ENCODE measurements around the gene HLA-B. TPM values are rescaled to one million over a fixed set of nuclear protein-coding genes. Genes with fewer than 3 reads are reported as not detected.

HLA-B gene
- total RNA-seq, 1 experiment from 2014 or later: 68.6 TPM

DNA sequence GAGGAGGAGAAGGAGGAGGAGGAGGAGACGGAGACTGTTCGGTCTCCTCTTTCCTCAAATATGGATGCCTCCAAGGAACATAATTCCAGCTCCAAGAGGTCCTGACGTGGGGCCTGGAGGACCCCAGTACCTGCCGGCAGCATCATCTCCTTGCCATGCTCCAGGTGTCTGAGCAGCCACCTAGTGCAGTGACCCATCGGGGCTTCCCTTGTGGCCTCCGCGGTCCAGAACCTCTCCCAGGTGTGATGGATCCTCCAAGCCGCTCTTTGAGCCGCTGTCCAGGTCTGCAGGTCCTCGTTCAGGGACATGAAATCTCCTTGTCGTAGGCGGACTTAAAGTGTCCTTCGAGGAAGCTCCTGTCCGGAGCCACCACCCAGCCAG, 49.3 kb downstream of the HLA-B start:
- Histone ChIP-seq H3K18ac (ENCODE audit: insufficient read length, low read depth, low read length) (no peak overlapping the region), H3K79me2 (ENCODE audit: insufficient read depth, low read length) (no peaks in the 10 kb centered on the region), H2BK120ac (ENCODE audit: low read depth, low read length, poor library complexity, severe bottlenecking) (no peak overlapping the region), H3K23me2 (ENCODE audit: insufficient read length, low read depth, low read length, poor library complexity, severe bottlenecking) (no peaks in the 10 kb centered on the region), H4K8ac (replicated peaks; ENCODE audit: insufficient read length, low read depth, low read length) (no peak overlapping the region), H3K9me3 (ENCODE audit: control insufficient read depth, low read depth, low read length) (no peaks in the 10 kb centered on the region), H2AFZ (ENCODE audit: low read length) (no peak overlapping the region), H4K20me1 (ENCODE audit: control insufficient read depth, insufficient read depth, insufficient read length) (no peaks in the 10 kb centered on the region), H3K9ac (ENCODE audit: extremely low read depth, insufficient read length, low read length) (no peak overlapping the region), H3T11ph (ENCODE audit: low read length) (no peak overlapping the region), H4K5ac (ENCODE audit: insufficient read length, low read depth, low read length) (no peak overlapping the region), H2BK12ac (ENCODE audit: insufficient read length, low read depth, low read length) (no peak overlapping the region), H3K27me3 (ENCODE audit: insufficient read depth, low read length) (no peaks in the 10 kb centered on the region), H3K56ac (ENCODE audit: insufficient read length, low read depth, low read length) (no peak overlapping the region), H3K14ac (ENCODE audit: insufficient read depth, low read length) (no peak overlapping the region), H3K27ac (ENCODE audit: insufficient read length, low read depth, low read length) (no peak overlapping the region), H3K4ac (ENCODE audit: low read depth, low read length) (no peak overlapping the region), H3K79me1 (ENCODE audit: insufficient read depth, low read depth, low read length, poor library complexity, severe bottlenecking) (no peaks in the 10 kb centered on the region), H3K23ac (ENCODE audit: insufficient read length, low read depth, low read length) (no peak overlapping the region), H2AK5ac (ENCODE audit: insufficient read length, low read length) (no peak overlapping the region), H2BK15ac (ENCODE audit: low read depth, low read length) (no peak overlapping the region), H2BK5ac (ENCODE audit: insufficient read length, low read length) (no peak overlapping the region), H4K91ac (ENCODE audit: insufficient read length, low read depth, low read length) (no peak overlapping the region), H3K4me2 (ENCODE audit: insufficient read depth, insufficient read length, low read length) (no peak overlapping the region), H3K4me1 (ENCODE audit: insufficient read depth, low read length) (no peaks in the 10 kb centered on the region), H2BK20ac (ENCODE audit: low read depth, low read length, poor library complexity, severe bottlenecking) (no peak overlapping the region)
- TF ChIP-seq, protein P1, sequence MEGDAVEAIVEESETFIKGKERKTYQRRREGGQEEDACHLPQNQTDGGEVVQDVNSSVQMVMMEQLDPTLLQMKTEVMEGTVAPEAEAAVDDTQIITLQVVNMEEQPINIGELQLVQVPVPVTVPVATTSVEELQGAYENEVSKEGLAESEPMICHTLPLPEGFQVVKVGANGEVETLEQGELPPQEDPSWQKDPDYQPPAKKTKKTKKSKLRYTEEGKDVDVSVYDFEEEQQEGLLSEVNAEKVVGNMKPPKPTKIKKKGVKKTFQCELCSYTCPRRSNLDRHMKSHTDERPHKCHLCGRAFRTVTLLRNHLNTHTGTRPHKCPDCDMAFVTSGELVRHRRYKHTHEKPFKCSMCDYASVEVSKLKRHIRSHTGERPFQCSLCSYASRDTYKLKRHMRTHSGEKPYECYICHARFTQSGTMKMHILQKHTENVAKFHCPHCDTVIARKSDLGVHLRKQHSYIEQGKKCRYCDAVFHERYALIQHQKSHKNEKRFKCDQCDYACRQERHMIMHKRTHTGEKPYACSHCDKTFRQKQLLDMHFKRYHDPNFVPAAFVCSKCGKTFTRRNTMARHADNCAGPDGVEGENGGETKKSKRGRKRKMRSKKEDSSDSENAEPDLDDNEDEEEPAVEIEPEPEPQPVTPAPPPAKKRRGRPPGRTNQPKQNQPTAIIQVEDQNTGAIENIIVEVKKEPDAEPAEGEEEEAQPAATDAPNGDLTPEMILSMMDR (conservative IDR thresholded peaks at IDR 0.05): no peak
- Mint-ChIP-seq H3K4me1 (no peaks in the 10 kb centered on the region), H3K4me3 (no peak overlapping the region), H3K27ac (no peak overlapping the region), H3K27me3 (ENCODE audit: low read depth) (peaks cover 12% of the 10 kb centered on the region), H3K9me3 (no peaks in the 10 kb centered on the region; a peak in 1 of 5 replicates), H3K36me3 (ENCODE audit: insufficient read depth in 1 of 3, low read depth in 3 of 3) (no peaks in the 10 kb centered on the region)
- no CpG with 5 or more reads among the region's 14 CpGs for WGBS (ENCODE audit: extremely low coverage, insufficient read length, low lambda C conversion rate)
- DNase-seq: no peak
